Measurements from ENCODE around the gene NME2.
"Not testable (repeated sequence)": the region's sequence is repeated elsewhere in the genome, so short reads cannot be mapped to it uniquely, and the experiment has no call there.

NME2 gene

GRCh38 chr17:51166198-51166986 is at the start of gene NME2:
TSS of gene NME2 (plus strand) at chr17:51166411. CDS start at chr17:51166831, 420 bp downstream.
- Histone ChIP-seq H3K9me3 (ENCODE audit: control insufficient read depth in 2 of 2, low read length in 2 of 2) (no peaks in the 10 kb centered on the region), H3K4me3 (ENCODE audit: low read length in 2 of 2) (peak within 1 kb of the TSS; percentile 89 to 90), H3K4me1 (ENCODE audit: control insufficient read depth in 2 of 2, insufficient read depth in 2 of 2, low read length in 2 of 2) (peaks cover 15 to 18% of the 10 kb centered on the region in 2 donors), H3K9ac (ENCODE audit: low read depth in 1 of 2, low read length in 2 of 2) (peak within 1 kb of the TSS; percentile 92 to 97), H3K27ac (ENCODE audit: low read depth in 2 of 2, low read length in 2 of 2) (peak within 1 kb of the TSS; percentile 91 to 96), H3K36me3 (ENCODE audit: control insufficient read depth in 2 of 2, insufficient read depth in 2 of 2, low read length in 2 of 2) (peaks cover 13 to 26% of the 10 kb centered on the region in 2 donors), H3K27me3 (ENCODE audit: control insufficient read depth in 2 of 2, insufficient read depth in 2 of 2, low read length in 2 of 2) (no peaks in the 10 kb centered on the region)

GRCh38 chr17:51118330-51119195 is 47.6 kb upstream of the NME2 start:
- H3K4me3 ChIP-seq (ENCODE audit: low read length in 2 of 2): peak overlapping the region; percentile 81 to 97
- peak overlapping the region; percentile 97 to 99 for H3K27ac ChIP-seq (ENCODE audit: low read depth in 2 of 2, low read length in 2 of 2)
- peaks cover 25 to 28% of the 10 kb centered on the region in 2 donors for H3K4me1 ChIP-seq (ENCODE audit: control insufficient read depth in 2 of 2, insufficient read depth in 2 of 2, low read length in 2 of 2)
- H3K27me3 ChIP-seq (ENCODE audit: control insufficient read depth in 2 of 2, insufficient read depth in 2 of 2, low read length in 2 of 2): no peaks in the 10 kb centered on the region
- peak overlapping the region; percentile 92 to 99 for H3K9ac ChIP-seq (ENCODE audit: low read depth in 1 of 2, low read length in 2 of 2)
- H3K36me3 ChIP-seq (ENCODE audit: control insufficient read depth in 2 of 2, insufficient read depth in 2 of 2, low read length in 2 of 2): no peaks in the 10 kb centered on the region
- no peaks in the 10 kb centered on the region for H3K9me3 ChIP-seq (ENCODE audit: control insufficient read depth in 2 of 2, low read length in 2 of 2)

GRCh38 chr17:51119415-51120356 is 46.5 kb upstream of the NME2 start:
- Histone ChIP-seq H3K9me3 (ENCODE audit: control insufficient read depth in 2 of 2, low read length in 2 of 2) (no peaks in the 10 kb centered on the region), H3K27me3 (ENCODE audit: control insufficient read depth in 2 of 2, insufficient read depth in 2 of 2, low read length in 2 of 2) (no peaks in the 10 kb centered on the region), H3K9ac (ENCODE audit: low read depth in 1 of 2, low read length in 2 of 2) (peak overlapping the region; percentile 92 to 99), H3K4me1 (ENCODE audit: control insufficient read depth in 2 of 2, insufficient read depth in 2 of 2, low read length in 2 of 2) (peaks cover 25 to 28% of the 10 kb centered on the region in 2 donors), H3K4me3 (ENCODE audit: low read length in 2 of 2) (peak overlapping the region; percentile 81 to 97), H3K27ac (ENCODE audit: low read depth in 2 of 2, low read length in 2 of 2) (peak overlapping the region; percentile 97 to 99), H3K36me3 (ENCODE audit: control insufficient read depth in 2 of 2, insufficient read depth in 2 of 2, low read length in 2 of 2) (no peaks in the 10 kb centered on the region)

GRCh38 chr17:51120357-51120738 is 45.9 kb upstream of the NME2 start:
- Histone ChIP-seq H3K4me3 (ENCODE audit: low read length in 2 of 2) (peak overlapping the region; percentile 81 to 97), H3K9ac (ENCODE audit: low read depth in 1 of 2, low read length in 2 of 2) (peak overlapping the region; percentile 92 to 99), H3K36me3 (ENCODE audit: control insufficient read depth in 2 of 2, insufficient read depth in 2 of 2, low read length in 2 of 2) (no peaks in the 10 kb centered on the region), H3K27me3 (ENCODE audit: control insufficient read depth in 2 of 2, insufficient read depth in 2 of 2, low read length in 2 of 2) (no peaks in the 10 kb centered on the region), H3K9me3 (ENCODE audit: control insufficient read depth in 2 of 2, low read length in 2 of 2) (no peaks in the 10 kb centered on the region), H3K4me1 (ENCODE audit: control insufficient read depth in 2 of 2, insufficient read depth in 2 of 2, low read length in 2 of 2) (peaks cover 25 to 28% of the 10 kb centered on the region in 2 donors), H3K27ac (ENCODE audit: low read depth in 2 of 2, low read length in 2 of 2) (peak overlapping the region; percentile 97 to 99)

- no peaks in the 10 kb centered on the region for H3K36me3 ChIP-seq (ENCODE audit: control insufficient read depth in 2 of 2, insufficient read depth in 2 of 2, low read length in 2 of 2)
- H3K27ac ChIP-seq (ENCODE audit: low read depth in 2 of 2, low read length in 2 of 2): peak within 1 kb of the TSS; percentile 100
- H3K4me1 ChIP-seq (ENCODE audit: control insufficient read depth in 2 of 2, insufficient read depth in 2 of 2, low read length in 2 of 2): peaks cover 25 to 32% of the 10 kb centered on the region in 2 donors
- H3K9ac ChIP-seq (ENCODE audit: low read depth in 1 of 2, low read length in 2 of 2): peak within 1 kb of the TSS; percentile 93 to 99
- no peaks in the 10 kb centered on the region for H3K9me3 ChIP-seq (ENCODE audit: control insufficient read depth in 2 of 2, low read length in 2 of 2)
- peak within 1 kb of the TSS; percentile 81 to 97 for H3K4me3 ChIP-seq (ENCODE audit: low read length in 2 of 2)
- no peaks in the 10 kb centered on the region for H3K27me3 ChIP-seq (ENCODE audit: control insufficient read depth in 2 of 2, insufficient read depth in 2 of 2, low read length in 2 of 2)
Measured at GRCh38 chr17:51120739-51121619, 45.2 kb upstream of the NME2 start, which contains the start of gene SPAG9. TSS of gene SPAG9 (minus strand) at chr17:51120868. CDS start at chr17:51120656, 212 bp downstream.

GRCh38 chr17:51121620-51122472 is 44.4 kb upstream of the NME2 start:
- Histone ChIP-seq H3K36me3 (ENCODE audit: control insufficient read depth in 2 of 2, insufficient read depth in 2 of 2, low read length in 2 of 2) (no peaks in the 10 kb centered on the region), H3K9me3 (ENCODE audit: control insufficient read depth in 2 of 2, low read length in 2 of 2) (no peaks in the 10 kb centered on the region), H3K9ac (ENCODE audit: low read depth in 1 of 2, low read length in 2 of 2) (peak overlapping the region; percentile 93 to 99), H3K4me1 (ENCODE audit: control insufficient read depth in 2 of 2, insufficient read depth in 2 of 2, low read length in 2 of 2) (peaks cover 29 to 37% of the 10 kb centered on the region in 2 donors), H3K4me3 (ENCODE audit: low read length in 2 of 2) (peak overlapping the region; percentile 79 to 93), H3K27ac (ENCODE audit: low read depth in 2 of 2, low read length in 2 of 2) (peak overlapping the region; percentile 100), H3K27me3 (ENCODE audit: control insufficient read depth in 2 of 2, insufficient read depth in 2 of 2, low read length in 2 of 2) (no peaks in the 10 kb centered on the region)

GRCh38 chr17:51122473-51123115 is 43.6 kb upstream of the NME2 start:
- Histone ChIP-seq H3K9ac (ENCODE audit: low read depth in 1 of 2, low read length in 2 of 2) (peak overlapping the region; percentile 93 to 99), H3K4me1 (ENCODE audit: control insufficient read depth in 2 of 2, insufficient read depth in 2 of 2, low read length in 2 of 2) (peaks cover 29 to 37% of the 10 kb centered on the region in 2 donors), H3K27ac (ENCODE audit: low read depth in 2 of 2, low read length in 2 of 2) (peak overlapping the region; percentile 100), H3K4me3 (ENCODE audit: low read length in 2 of 2) (peak overlapping the region; percentile 79 to 93)
- H3K36me3 ChIP-seq (ENCODE audit: control insufficient read depth in 2 of 2, insufficient read depth in 2 of 2, low read length in 2 of 2); H3K27me3 ChIP-seq (ENCODE audit: control insufficient read depth in 2 of 2, insufficient read depth in 2 of 2, low read length in 2 of 2); H3K9me3 ChIP-seq (ENCODE audit: control insufficient read depth in 2 of 2, low read length in 2 of 2): not testable (repeated sequence)

Data from mucosa of rectum (tissue), 2 donors.